Measurements from ENCODE around the gene PIANP. TPM values are rescaled to one million over a fixed set of nuclear protein-coding genes. Genes with fewer than 3 reads are reported as not detected.

PIANP gene
- total and polyA plus RNA-seq, 10 of the 15 experiments (the other 5 are each of a cell fraction or from before 2014, with no cell fraction given): 0.08 to 0.12 (median 0.08) TPM; not detected in 7

DNA sequence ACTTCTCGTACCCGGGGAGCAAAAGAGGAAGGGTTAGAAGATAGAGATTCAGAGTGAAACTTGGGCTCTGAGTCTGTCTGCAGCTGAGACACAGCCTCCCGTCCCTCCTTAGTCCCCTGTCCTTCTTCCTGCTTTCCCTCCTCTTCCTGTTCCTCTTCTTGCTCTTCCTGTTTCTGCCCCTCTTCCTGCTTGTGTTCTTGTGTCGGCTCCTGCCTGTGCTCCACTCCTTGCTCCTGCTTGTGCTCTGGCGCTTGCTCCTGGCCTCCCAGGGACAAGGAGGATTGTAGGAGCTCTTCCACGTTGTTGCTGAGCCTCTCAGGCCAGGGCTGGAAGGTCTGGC, 56.4 kb downstream of the PIANP start:
- Histone ChIP-seq H3K9ac (ENCODE audit: control insufficient read depth, insufficient read depth, low read length) (no peak overlapping the region), H3K36me3 (ENCODE audit: control insufficient read depth in 2 of 2, insufficient read depth in 2 of 2, low read length in 1 of 2) (no peaks in the 10 kb centered on the region), H3K4me1 (ENCODE audit: control insufficient read depth, insufficient read depth, low read length) (peaks cover 14% of the 10 kb centered on the region), H3K4me3 (no peak overlapping the region), H3K4me2 (ENCODE audit: control insufficient read depth, insufficient read depth) (peak overlapping the region; percentile 45), H4K20me1 (ENCODE audit: control insufficient read depth, insufficient read depth) (no peaks in the 10 kb centered on the region), H3K9me3 (replicated peaks; ENCODE audit: control insufficient read depth, insufficient read depth, low read length) (peaks cover 15% of the 10 kb centered on the region), H3K27me3 (replicated peaks in 1 of 2; ENCODE audit: control insufficient read depth in 2 of 2, insufficient read depth in 2 of 2, low read length in 1 of 2) (no peaks in the 10 kb centered on the region), H3K79me2 (ENCODE audit: control insufficient read depth, insufficient read depth, low read length) (no peaks in the 10 kb centered on the region), H3K27ac (ENCODE audit: control insufficient read depth, insufficient read depth) (peak overlapping the region; percentile 48), H2AFZ (ENCODE audit: control insufficient read depth, low read depth, low read length) (peak overlapping the region; percentile 54)
- BruUV-seq (replicated peaks): no TSS peak
- ChIA-PET RAD21 (ENCODE audit: unreplicated experiment) (interaction anchor here (0.9 to 2.5 kb wide), 10 partner anchors 10 to 81 kb away, joined by 4 to 24 read pairs (median 8); partner anchors contain the start of genes CHD4, LPAR5 and ZNF384), POLR2A (interaction anchor here (0.5 to 2.9 kb wide), 7 partner anchors 10 to 327 kb away, joined by 3 to 47 read pairs (median 5); partner anchors contain the start of genes COPS7A and LPAR5), SMC1A (ENCODE audit: uncharacterized antibody, unreplicated experiment) (interaction anchor here (1.0 to 4.2 kb wide), 16 partner anchors 9 to 218 kb away, joined by 3 to 23 read pairs (median 4); partner anchors contain the start of gene LPAR5), CTCF (interaction anchor here (0.6 to 3.6 kb wide), 24 partner anchors 9 to 148 kb away, joined by 3 to 23 read pairs (median 5); partner anchors contain the start of genes LPAR5 and NOP2)
- FAIRE-seq: no peak
- no peak for DNase-seq (ENCODE audit: low read depth, low spot score)
- intact Hi-C loops (cut with micrococcal nuclease; ENCODE audit: unreplicated experiment): no loop called here
- in situ Hi-C loops (cut with MboI): no loop called here
- WGBS (ENCODE audit: insufficient coverage, insufficient replicate concordance, low lambda C conversion rate, missing lambda C conversion rate): under 1% methylated on average over 6 of the region's 6 CpGs
- ATAC-seq: peak; percentile 53
- TF ChIP-seq CREB1 (IDR thresholded peaks at IDR 0.05; ENCODE audit: low read depth) (no peak), STAT1 (conservative IDR thresholded peaks at IDR 0.05) (no peak), TCF3 (IDR thresholded peaks at IDR 0.05; ENCODE audit: borderline replicate concordance, insufficient read depth, low read depth, low read length) (no peak), HDGF (IDR thresholded peaks at IDR 0.05) (0 out of 2 replicates have a peak, but pooled peaks have one; percentile 61), YY1 (IDR thresholded peaks at IDR 0.05; ENCODE audit: low read depth, low read length) (no peak), RB1 (IDR thresholded peaks at IDR 0.05; ENCODE audit: borderline replicate concordance) (no peak), EZH2 (IDR thresholded peaks at IDR 0.05; ENCODE audit: borderline replicate concordance, control insufficient read depth, low read depth, low read length) (no peak), EED (IDR thresholded peaks at IDR 0.05; ENCODE audit: low read depth) (peak; percentile 78), GABPA (IDR thresholded peaks at IDR 0.05; ENCODE audit: low read depth) (peak; percentile 73; the same call in 1 of the 2 replicates), SPI1 (IDR thresholded peaks at IDR 0.05; ENCODE audit: borderline replicate concordance, insufficient read depth, low read depth, low read length) (peak; percentile 80), PAX8 (IDR thresholded peaks at IDR 0.05) (no peak), IKZF1 (conservative IDR thresholded peaks at IDR 0.05) (no peak; the same call in 1 of the 2 replicates), PML (IDR thresholded peaks at IDR 0.05; ENCODE audit: low read length) (no peak)
- TF ChIP-seq, protein P1, sequence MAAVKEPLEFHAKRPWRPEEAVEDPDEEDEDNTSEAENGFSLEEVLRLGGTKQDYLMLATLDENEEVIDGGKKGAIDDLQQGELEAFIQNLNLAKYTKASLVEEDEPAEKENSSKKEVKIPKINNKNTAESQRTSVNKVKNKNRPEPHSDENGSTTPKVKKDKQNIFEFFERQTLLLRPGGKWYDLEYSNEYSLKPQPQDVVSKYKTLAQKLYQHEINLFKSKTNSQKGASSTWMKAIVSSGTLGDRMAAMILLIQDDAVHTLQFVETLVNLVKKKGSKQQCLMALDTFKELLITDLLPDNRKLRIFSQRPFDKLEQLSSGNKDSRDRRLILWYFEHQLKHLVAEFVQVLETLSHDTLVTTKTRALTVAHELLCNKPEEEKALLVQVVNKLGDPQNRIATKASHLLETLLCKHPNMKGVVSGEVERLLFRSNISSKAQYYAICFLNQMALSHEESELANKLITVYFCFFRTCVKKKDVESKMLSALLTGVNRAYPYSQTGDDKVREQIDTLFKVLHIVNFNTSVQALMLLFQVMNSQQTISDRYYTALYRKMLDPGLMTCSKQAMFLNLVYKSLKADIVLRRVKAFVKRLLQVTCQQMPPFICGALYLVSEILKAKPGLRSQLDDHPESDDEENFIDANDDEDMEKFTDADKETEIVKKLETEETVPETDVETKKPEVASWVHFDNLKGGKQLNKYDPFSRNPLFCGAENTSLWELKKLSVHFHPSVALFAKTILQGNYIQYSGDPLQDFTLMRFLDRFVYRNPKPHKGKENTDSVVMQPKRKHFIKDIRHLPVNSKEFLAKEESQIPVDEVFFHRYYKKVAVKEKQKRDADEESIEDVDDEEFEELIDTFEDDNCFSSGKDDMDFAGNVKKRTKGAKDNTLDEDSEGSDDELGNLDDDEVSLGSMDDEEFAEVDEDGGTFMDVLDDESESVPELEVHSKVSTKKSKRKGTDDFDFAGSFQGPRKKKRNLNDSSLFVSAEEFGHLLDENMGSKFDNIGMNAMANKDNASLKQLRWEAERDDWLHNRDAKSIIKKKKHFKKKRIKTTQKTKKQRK (IDR thresholded peaks at IDR 0.05; ENCODE audit: low read depth, low read length): no peak
- TF ChIP-seq, protein P2, sequence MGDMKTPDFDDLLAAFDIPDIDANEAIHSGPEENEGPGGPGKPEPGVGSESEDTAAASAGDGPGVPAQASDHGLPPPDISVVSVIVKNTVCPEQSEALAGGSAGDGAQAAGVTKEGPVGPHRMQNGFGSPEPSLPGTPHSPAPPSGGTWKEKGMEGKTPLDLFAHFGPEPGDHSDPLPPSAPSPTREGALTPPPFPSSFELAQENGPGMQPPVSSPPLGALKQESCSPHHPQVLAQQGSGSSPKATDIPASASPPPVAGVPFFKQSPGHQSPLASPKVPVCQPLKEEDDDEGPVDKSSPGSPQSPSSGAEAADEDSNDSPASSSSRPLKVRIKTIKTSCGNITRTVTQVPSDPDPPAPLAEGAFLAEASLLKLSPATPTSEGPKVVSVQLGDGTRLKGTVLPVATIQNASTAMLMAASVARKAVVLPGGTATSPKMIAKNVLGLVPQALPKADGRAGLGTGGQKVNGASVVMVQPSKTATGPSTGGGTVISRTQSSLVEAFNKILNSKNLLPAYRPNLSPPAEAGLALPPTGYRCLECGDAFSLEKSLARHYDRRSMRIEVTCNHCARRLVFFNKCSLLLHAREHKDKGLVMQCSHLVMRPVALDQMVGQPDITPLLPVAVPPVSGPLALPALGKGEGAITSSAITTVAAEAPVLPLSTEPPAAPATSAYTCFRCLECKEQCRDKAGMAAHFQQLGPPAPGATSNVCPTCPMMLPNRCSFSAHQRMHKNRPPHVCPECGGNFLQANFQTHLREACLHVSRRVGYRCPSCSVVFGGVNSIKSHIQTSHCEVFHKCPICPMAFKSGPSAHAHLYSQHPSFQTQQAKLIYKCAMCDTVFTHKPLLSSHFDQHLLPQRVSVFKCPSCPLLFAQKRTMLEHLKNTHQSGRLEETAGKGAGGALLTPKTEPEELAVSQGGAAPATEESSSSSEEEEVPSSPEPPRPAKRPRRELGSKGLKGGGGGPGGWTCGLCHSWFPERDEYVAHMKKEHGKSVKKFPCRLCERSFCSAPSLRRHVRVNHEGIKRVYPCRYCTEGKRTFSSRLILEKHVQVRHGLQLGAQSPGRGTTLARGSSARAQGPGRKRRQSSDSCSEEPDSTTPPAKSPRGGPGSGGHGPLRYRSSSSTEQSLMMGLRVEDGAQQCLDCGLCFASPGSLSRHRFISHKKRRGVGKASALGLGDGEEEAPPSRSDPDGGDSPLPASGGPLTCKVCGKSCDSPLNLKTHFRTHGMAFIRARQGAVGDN (IDR thresholded peaks at IDR 0.05): no peak
- TF ChIP-seq, protein P3, sequence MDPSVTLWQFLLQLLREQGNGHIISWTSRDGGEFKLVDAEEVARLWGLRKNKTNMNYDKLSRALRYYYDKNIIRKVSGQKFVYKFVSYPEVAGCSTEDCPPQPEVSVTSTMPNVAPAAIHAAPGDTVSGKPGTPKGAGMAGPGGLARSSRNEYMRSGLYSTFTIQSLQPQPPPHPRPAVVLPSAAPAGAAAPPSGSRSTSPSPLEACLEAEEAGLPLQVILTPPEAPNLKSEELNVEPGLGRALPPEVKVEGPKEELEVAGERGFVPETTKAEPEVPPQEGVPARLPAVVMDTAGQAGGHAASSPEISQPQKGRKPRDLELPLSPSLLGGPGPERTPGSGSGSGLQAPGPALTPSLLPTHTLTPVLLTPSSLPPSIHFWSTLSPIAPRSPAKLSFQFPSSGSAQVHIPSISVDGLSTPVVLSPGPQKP (IDR thresholded peaks at IDR 0.05; ENCODE audit: low read depth, low read length): no peak
